Fibroblast of peridontal ligament (primary cell): ENCODE data around the gene PJA1.

Source experiments
- DNase-seq: peaks from one replicate; pipeline ENCODE4 v3.0.0-alpha.2; 2010; ENCODE audit errors: extremely low read depth

PJA1 gene

DNA sequence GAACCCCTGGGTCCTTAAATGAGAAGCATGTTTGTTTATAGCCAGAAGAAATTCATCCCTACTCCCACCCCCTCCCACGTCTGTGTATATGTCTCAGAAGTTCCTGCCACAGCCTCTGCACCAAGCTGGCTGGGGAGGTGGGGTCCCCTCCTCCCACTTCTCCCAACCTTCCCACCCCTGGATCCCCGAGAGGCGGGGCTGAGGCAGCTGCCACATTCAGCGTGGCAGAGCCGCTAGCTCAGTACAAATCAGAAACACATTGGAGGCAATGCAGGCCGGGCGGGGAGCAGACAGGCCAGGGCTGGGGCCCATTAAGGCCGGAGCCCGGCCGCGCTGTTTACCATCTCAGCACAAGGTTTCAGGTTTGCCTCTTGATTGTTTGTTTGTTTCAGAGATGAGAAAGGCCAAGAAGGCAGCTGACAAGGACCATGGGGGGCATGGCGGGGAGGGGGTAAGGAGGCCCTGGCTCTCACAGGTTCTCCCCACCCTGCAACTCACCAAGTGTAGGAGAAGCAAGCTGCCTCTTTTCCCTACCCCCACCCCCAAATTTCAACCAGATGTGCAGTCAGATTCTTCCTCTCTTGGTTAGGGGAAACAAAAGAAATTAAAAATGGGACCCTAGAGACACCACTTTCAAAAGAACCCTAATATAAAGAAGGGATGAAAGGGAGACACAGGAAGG, 22.3 kb downstream of the PJA1 start:
- no peak for DNase-seq

DNA sequence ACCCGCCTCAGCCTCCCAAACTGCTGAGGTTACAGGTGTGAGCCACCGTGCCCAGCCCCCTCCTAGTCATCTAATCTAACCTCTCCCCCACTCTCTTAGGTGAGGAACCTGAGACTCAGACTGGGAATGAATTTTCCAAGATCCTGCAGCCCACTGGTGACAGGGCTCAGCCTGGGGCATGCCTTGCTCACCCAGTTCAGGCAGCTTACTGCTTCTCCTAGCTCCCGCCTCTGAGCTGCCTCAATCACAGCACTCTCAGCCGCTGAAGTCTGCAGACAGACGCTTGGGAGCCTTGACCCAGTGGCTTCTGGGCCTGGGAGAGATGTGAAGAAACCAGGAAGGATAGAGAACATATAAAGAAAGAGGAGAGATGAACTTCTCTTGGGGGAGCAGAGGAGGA, 24.4 kb downstream of the PJA1 start:
- DNase-seq: no peak

DNA sequence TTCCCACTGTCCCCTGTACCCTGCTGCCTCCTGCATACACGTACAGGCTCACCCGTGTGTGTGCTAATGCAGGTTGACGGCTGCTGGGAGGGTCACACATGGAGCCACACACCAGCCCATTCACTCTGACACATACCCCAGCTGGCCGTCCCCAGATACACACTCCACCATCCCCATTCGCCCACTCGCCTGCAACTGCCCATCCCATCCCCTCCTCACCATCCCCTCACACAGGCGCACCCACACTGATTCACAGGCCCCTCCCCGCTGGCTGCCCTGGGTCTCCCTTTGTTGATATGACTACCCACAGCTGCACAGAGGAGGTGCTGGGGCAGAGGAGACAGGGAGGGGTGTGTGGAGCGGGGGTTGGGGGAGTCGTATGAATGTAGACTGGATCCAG, 25.7 kb downstream of the PJA1 start:
- no peak for DNase-seq

DNA sequence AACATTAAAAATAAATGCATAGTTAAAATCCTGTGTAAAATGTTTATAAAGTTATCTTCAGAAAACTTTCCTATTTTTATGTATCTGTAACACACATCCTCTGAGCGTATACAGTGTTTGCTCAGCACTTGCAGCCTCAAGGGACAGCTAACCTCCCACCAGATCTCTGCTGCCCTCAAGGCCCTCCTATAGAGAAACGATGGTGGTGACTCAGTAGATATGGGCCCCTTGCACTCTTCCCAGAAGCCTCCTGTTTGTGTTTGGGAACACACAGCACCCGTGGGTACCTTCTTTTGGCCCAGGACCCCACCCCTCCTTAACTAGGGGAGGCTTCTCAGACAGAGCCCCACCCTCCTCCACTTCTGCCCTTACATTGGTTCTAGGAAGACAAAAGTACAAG, 26.7 kb downstream of the PJA1 start:
- DNase-seq: no peak

DNA sequence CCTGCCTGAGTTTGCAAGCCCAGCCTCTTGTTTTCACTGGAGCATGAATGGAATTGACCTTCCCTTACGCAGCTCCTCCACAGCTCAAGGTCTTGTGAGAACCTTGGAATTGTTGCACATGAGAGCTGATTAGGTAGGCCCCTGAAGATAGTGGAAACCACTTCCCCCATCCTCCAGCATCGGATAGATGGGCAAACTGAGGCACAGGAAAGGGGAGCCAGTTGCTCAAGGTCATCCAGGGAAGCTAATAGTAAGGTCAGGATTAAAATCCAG, 27.2 kb downstream of the PJA1 start:
- DNase-seq: peak; percentile 34

DNA sequence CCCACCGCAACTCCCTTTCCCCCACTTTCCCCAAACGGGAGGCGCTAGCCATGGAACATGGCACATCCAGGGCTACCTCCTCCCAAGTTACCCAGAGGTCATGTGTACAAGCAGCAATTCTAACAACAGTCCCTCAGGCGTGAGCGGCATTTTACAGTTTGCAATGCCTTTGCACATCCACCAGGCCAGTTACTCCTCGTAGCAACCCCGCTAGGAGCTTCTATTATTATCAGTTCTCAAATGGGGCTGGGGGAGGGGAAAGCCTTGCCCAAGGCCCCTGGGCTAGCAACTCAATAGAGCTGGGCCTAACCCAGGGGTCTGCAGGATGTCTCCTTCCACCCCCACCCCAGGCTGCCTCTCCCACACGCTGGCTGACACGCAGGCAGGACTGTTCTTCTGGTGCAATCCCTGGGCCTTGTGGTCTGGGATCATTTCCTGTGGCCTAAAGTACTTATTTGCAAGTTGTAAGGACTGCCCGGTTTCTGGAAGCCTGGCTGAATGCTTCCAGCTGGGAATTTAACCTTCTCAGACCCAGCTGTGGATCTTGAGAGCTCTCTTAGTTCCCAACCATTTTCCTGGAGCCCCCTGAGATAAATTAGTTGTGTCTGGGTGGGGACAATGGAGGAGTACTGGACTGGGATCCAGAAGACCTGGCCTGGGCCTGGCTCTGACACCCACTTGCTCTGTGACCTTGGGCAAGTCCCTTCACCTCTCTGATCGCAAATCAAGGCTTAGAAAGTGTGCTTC, 27.7 kb downstream of the PJA1 start:
- DNase-seq: peak; percentile 81

DNA sequence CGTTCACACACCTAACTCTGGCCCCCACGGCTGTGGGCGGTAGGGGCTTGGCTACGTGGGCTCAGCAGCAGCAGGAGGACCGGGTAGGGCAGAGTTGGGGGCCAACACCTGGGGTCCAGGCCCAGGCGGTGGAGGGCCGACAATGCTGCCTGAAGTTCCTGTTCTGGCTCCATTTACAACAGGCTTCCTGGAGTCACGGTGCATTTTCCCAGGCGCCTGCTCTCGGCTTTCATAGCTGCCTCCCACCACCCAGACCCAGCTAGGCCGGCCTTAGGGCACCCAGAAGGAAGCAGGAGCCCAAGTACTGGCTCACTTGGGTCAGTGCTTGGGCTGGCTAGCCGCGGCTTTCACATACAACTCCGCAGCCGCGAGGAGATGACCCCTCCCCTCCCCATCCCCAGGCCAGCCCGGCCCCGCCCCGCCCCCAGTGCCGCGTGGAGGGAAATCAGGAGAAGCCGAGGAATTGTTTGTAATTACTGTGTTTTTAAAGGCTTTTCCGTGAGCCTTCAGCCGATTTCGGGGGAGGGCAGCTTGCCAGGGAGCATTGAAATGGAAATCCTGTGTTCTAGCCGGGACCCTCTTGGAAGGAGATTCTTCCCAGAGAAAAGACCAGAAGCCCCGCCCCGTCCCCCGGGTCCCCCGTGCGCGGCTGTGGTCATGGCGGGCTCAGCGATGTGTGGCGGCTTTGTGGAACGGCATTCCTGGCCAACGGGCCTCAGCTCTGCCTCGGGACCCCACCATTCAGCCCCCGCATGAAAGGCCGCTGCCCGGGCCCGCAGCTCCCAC, 28.5 kb downstream of the PJA1 start:
- no peak for DNase-seq

DNA sequence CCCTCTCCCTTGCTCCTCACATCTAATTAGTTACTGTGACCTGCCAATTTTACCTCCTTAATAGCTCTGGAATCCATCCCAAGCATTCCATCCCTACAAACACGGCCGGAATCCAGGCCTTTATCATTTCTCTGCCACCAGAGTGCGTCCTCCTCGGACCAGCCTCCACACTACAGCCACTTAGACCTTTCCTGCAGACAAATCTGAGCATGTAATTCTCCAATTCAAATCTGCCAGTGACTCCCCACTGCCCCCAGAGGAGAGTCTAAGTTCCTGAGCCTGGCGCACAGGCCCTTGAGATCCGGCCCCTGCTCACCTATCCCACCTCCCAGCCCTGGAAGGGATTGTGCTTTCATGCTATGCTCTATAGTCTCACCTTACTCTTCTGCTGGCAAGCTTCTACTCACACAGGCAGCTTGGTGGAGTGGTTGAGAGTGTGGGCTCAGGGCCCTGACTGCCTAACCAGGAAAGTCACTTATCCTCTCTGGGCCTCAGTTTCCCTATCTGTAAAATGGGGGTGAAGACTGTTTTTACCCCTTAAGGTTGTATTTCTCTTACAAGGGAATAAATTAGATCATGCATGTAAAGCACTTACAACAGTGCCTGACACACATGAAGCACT, 31.2 kb downstream of the PJA1 start:
- peak; percentile 65 for DNase-seq

DNA sequence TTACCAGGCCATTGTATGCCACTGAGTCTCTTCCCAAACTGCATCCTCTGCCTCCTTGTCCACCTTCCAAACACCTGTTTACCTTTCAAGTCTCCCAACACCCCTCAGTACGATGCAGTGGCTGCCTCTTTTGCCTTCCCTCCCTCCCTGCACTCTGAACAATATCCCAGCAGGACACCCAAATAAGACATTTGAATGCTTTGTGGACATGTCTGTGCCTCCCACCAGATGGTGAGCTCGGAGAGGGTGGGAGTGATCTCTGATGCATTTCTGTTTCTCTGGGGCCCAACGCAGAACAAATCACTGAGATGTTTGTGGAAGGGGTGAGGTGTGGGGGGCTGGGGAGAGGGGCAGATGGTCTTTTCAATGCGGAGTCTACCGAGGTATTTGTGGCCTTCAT, 33.4 kb downstream of the PJA1 start:
- DNase-seq: no peak

DNA sequence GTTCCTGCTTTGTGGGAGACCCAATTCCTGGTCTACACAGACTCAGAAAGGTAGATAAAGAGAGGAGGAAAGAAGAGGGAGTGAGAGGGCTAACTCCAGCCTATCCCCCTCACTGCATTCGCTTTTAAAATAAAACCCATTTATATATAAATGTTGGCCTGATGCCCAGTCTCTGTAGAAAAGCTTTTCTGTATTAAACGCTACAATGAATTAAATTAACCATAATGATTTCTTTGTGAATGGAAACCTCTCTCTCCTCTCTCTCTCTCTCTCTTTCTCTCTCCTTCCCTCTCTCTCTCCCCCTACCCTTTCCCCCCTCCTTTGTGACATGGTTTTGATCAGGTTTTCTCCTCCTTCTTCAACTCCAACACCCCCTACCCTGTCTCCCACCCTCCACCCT, 34.8 kb downstream of the PJA1 start:
- DNase-seq: no peak

DNA sequence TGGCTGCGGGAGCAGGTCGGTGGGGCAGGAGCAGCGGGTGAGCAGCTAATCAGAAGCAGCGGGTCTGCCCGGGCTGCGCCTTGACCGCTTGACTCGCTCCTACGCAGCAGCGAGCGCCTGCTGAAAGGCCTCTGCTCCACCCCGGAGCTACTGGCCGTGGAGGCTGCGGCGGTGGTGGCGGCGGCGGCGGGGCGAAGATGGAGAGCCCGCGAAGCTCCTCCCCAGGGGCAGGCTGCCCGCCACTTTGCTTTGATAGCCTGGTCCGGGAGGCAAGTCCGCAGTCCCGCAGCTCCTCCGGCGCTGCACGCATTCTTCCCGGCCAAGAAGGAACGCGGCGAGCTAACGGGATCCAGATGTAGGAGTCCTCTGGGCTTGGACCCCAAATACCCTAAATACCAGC, 36.7 kb downstream of the PJA1 start:
- DNase-seq: peak; percentile 33

DNA sequence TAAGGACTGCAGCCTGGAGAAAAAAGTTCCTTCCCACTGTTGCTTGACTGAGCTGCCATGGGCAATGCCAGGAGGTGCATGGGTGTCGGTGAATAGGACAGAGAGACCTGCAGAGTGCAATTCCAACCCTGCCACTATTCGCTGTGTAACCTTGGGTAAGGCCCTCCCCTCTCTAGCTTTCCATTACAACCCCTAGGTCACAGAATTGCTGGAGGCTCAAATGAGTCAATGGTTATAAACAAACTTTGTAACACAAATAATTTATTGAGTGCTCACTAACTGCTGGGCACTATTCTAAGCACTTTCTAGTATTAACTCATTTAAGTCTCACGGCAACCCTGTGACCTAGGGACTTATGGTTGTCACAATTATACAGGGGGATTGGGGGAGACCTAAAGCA, 37.8 kb downstream of the PJA1 start:
- no peak for DNase-seq

DNA sequence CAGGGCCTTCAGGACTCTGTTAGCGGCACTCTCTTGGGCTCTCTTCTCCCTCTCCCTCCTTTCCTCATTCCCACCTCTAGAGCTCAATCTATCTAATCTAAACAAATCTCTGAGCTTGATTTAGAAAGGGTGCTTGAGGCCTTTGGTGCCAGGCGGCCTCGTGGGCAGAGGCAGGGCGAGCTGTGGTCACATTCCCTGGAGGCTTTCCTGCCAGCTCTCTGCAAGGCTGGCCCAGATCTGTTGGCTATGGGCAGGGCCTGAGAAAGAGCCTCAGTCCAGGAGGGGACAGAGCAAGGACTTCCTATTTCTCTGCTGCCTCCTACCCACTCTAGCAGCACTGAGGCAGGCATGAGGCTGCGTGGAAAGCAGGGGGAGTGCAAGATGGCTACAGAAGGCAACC, 38.6 kb downstream of the PJA1 start:
- DNase-seq: no peak

DNA sequence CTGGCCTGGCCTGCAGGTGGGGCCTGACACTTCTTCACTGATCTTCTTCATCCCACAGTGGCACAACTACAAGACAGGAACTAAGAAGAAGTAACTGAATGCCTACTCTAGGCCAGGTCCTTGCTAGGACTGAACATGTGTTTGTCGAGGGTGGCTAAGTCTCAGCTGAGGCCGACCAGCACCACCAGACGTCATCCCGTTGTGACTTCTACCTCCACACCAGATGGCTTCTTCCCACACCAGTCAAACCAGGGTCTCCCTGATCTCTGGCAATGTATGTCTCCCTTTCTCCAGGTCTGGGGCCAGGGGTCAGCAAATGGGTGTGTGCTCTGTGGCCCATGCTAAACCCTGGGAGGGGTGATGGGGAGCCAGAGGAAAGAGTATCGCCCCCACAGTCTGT, 40.2 kb downstream of the PJA1 start:
- no peak for DNase-seq

DNA sequence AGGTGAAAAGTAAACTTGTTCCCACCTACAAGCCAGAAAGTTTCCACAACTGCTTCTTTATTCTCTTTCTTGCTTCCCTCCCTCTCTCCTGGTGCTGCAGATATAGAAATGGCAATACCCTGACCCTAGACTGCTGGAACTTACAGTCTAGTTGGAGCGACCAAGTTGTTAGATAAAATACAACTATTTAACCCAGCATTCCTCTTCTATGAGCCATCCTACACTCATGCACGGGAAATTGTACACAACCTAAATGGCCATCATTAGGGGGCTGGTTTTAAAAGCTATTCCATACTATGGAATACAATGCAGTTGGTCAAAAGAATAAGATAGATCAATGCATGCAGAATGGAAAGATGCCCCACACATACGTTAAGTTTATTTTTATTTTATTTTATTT, 41.1 kb downstream of the PJA1 start:
- DNase-seq: peak; percentile 30

DNA sequence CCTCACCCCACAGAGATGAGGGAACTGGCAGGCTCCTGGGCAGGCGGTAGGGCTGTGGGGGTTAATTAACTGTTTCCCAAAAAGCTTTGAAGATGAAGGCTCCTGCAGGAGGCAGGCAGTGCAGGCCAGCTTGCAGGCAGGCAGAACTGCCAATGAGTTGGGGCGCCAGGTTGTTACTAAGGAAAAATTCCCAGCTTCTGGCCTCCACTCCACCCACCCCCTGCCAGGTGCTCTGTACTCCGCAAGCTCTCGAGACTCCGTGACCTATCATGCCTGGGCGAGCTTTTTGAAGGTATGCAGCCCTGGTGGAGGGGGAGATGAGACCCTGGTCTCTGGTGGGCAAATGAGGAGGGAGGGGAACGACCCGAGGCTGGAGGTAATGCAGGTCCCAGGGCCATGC, 41.8 kb downstream of the PJA1 start:
- no peak for DNase-seq

DNA sequence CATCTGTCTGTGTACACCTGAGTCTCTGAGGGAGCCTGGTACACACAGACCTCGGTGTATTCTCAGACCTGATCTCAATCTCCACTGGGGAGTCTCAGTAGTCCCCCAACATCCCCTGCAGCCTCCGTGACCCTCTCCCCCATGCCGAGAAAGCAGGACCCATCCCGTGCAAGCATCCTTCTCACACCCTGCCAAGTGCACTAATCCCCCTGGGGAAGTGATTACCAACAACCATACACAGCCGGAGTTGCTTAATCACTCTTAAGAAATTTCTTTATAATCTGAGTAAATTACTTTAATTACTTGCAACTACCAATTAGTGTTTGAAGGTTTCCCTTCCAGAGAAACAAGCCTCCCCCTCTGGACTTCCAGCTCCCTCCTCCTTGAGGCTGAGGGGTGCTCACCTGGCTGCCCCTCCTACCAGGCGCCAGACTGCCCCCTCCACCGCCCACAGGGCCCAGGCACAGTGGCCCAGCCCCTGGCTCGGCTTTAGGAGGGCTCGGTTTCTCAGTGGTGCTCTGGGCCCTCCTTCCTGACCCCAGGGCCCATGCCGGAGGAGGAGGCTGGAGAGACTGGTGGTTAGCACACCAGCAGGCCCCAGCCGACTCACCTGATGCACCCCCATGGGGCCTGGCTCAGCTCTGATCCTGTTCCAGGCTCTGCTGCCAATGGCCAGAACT, 43.8 kb downstream of the PJA1 start:
- DNase-seq: no peak

DNA sequence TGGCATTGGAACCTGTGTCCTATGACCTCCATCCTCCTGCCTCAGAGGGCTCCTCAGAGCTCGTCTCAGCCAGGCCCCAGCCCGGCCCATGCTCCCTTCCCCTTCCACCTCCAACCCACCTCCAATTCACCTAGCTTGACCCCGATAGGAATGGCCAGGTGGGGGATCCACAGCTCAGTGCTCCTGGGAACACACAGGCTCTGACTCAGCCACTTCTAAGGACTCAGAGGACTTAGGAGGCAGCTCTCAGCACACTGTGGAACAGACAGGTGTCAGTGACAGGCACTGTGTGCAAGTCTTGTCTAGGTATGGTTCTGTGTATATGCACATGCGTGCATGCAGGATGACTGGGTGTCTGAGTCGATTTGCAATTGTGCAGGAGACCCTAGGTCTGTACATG, 44.8 kb downstream of the PJA1 start:
- no peak for DNase-seq

DNA sequence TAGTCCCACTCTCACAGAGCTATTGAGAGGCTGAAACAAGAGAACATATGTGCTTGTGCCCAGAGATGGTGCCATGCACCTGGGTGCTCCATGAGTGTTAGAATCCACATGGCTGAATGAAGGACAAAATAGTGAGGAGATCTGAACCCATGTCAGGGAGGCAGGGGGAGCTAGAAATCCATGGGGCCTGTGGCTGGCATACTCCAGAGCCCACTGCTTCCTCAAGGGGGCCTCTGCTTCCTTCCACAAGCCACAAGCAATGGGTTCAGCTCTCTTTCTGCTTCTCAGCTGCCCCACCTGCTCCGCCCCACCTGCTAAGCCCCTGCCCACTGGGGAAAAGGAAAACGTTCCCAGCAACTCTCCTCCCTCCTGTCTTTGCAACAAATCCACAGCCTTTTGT, 46.1 kb downstream of the PJA1 start:
- no peak for DNase-seq

DNA sequence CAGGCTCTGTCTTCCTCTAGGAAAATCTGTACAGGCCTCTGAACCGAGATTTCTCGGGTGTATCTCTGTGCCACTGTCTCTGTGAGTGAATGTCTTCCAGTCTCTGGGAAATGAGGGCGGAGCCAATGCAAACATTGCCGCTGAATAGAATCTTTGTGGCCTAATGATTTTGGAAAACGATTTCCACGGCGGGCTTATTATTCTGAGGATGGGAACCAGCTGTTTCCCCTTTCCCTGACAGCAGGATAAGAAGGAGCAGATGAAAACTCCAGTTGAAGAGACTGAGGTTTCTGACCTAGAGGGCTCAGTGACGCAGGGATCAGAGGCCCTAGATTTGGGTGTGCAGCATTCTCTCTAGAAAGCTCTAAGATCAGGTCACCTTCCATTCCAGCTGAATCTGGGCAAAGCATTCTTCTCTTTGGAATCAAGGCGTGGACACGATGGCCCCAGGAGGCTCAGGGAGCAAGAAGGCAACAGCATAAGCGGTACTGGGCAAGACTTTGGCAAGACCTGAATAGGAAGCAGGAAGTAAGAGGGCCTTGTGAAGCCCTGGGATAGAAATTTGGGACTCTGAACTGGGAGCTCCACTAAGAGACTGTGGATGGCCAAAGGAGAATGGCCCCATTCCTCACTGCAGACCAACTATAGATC, 47.3 kb downstream of the PJA1 start:
- no peak for DNase-seq

DNA sequence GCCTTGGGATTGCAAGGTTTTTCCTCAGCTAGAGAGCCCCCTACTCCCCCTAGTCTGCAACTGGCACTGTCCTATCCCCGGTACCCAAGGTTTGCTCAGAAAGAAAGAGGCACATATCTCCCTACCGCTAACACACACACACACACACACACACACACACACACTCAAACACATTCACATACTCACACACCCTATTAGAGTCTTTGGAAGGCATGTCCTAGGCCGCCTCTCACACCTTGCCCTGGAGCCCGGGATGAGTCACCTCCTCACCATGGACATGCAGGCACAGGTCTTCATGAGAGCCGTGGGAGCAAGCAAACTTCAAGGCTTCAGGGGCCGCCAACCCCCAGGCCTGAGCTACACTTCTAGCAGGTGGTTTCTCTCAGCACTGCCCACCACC, 49.2 kb downstream of the PJA1 start:
- no peak for DNase-seq

DNA sequence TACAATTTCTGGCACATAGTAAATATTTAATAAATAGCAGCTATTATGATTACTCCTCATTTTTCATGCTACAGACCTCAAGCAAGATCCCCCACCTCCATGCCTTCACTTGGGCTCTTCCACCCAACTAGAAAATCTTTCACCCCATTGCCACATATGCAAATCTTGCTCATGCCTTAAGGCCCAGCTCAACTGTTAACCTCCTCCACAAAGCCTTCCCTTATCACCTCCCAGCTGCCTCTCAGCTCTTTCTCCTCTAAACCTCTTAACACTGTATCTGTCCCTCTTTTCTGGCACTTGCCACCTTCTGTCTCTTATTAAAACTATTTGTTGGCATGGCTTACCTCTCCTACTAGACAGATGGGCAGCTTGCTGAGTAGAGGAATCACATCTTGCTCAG, 51.5 kb downstream of the PJA1 start:
- DNase-seq: no peak
